A549 treated with Hydrocortisone at 1 μM for 4 hours (cell line): Measurements from ENCODE around the gene GNB1. TPM values are rescaled to one million over a fixed set of nuclear protein-coding genes. Genes with fewer than 3 reads are reported as not detected.

ENCODE experiments used
- total RNA-seq: library from RNA; stranded (reverse); fragments of 200-300 nt; extraction: Qiagen RNA extraction; gene quantifications from 5 replicates; pipeline ENCODE4 v1.2.3, GENCODE V29; 2022

The GNB1 gene
- total RNA-seq = 180 to 230 TPM (median 194 TPM) in 5 replicates

GRCh38 chr1:1890506-1891348, at the start of gene GNB1:
Gene GNB1, minus strand, starts transcription at chr1:1891087. Its CDS starts 65,634 bp downstream, at chr1:1825453.

GRCh38 chr1:1918901-1919303, 28.0 kb upstream of the GNB1 start, which contains the start of gene TMEM52:
Gene TMEM52, minus strand, starts transcription at chr1:1919279. Its CDS starts 14 bp downstream, at chr1:1919265.

GRCh38 chr1:1914971-1915692, 24.2 kb upstream of the GNB1 start, which contains the start of gene CALML6:
Gene CALML6, plus strand, starts transcription at chr1:1915260. Its CDS starts 21 bp downstream, at chr1:1915281.

GRCh38 chr1:1777950-1778662, 112.8 kb downstream of the GNB1 start, which contains the start of gene NADK:
Gene NADK, minus strand, starts transcription at chr1:1778470. Its CDS starts 13,064 bp downstream, at chr1:1765406.

Other genes with a start within 250 kb of the GNB1 start
- gene CDK11B, start 232.1 kb downstream of the GNB1 start, total RNA-seq = 24.0 to 27.3 TPM (median 24.7 TPM) in 5 replicates
- 10.5 to 13.1 TPM (median 12.6 TPM) in 5 replicates for gene SLC35E2B, start 198.3 kb downstream of the GNB1 start, total RNA-seq
- 19.4 to 24.3 TPM (median 20.4 TPM) in 5 replicates for gene CDK11A, start 166.7 kb downstream of the GNB1 start, total RNA-seq
- 37.0 to 41.2 TPM (median 39.2 TPM) in 5 replicates for gene NADK, start 112.6 kb downstream of the GNB1 start, total RNA-seq
- gene CALML6, start 24.2 kb upstream of the GNB1 start, total RNA-seq = 0.17 to 0.33 TPM (median 0.22 TPM) in 5 replicates
- gene TMEM52, start 28.2 kb upstream of the GNB1 start, total RNA-seq = 0.44 to 1.4 TPM (median 0.93 TPM) in 5 replicates
- 0.15 TPM in 1 of 5 replicates, not detected in the others for gene CFAP74, start 112.7 kb upstream of the GNB1 start, total RNA-seq
- 0.39 to 0.83 TPM (median 0.46 TPM) in 5 replicates for gene GABRD, start 128.3 kb upstream of the GNB1 start, total RNA-seq
- 8.8 to 10.3 TPM (median 9.7 TPM) in 5 replicates for gene PRKCZ, start 159.3 kb upstream of the GNB1 start, total RNA-seq